T-helper 17 cell (primary cell): Measurements from ENCODE around the gene AQP6. TPM values are rescaled to one million over a fixed set of nuclear protein-coding genes. Genes with fewer than 3 reads are reported as not detected.

Experiments
- ATAC-seq: fragments of 150-1000 bp; cut with Tn5 transposase; 2 replicates; pipeline ENCODE4 v1.10.0; 2021; ENCODE audit warnings: mild to moderate bottlenecking, moderate library complexity
- DNase-seq, 3 donors: peaks; one replicate each; pipeline versions ENCODE4 v3.0.0 to v3.0.0-alpha.2; 2020 to 2021
- H3K9me3 ChIP-seq: one replicate; pipeline ENCODE4 v1.7.0; 2013; ENCODE audit warnings: low read length, mild to moderate bottlenecking; ENCODE audit not compliant: control insufficient read depth, poor library complexity, severe bottlenecking
- H3K27ac Mint-ChIP-seq: one replicate; pipeline ENCODE4 v1.8.0; 2022; ENCODE audit warnings: mild to moderate bottlenecking, moderate library complexity, mixed read lengths
- H3K27me3 Mint-ChIP-seq: one replicate; pipeline ENCODE4 v1.8.0; 2022; ENCODE audit warnings: mixed read lengths
- H3K36me3 Mint-ChIP-seq: one replicate; pipeline ENCODE4 v1.8.0; 2022; ENCODE audit warnings: low read depth, mixed read lengths
- H3K4me1 Mint-ChIP-seq: one replicate; pipeline ENCODE4 v1.8.0; 2022; ENCODE audit warnings: mild to moderate bottlenecking, mixed read lengths
- H3K4me3 Mint-ChIP-seq: one replicate; pipeline ENCODE4 v1.8.0; 2022; ENCODE audit warnings: mild to moderate bottlenecking, moderate library complexity, mixed read lengths
- total RNA-seq, 4 donors: library from RNA in 2 of 4; stranded (reverse) in 2 of 4; gene quantifications; one replicate each; pipeline ENCODE4 v1.2.3 and lab custom pipeline; 2022 to 2026

AQP6 gene
- total RNA-seq, 2 donors from 2014 or later: not detected

DNA sequence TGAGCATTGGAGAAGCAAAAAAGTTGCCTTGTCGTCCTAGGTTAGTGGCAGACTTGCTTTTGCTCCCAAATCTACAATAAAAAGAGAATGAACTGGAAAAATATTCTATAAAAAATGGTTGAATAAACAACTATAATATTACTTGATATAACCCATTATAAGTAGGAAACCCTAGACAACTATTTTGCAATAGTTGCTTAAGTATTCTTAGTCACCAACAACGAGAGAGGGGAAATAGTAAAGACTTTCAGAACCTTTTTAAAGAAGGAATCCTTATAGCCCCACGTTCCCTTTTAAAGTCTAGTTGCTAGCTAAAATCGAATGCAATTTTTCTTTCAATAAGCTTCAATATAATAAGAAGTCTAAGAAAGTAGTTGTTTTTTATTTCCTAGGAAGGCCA is 17.5 kb downstream of the AQP6 start:
- H3K9me3 ChIP-seq: no peaks in the 10 kb centered on the region
- H3K27me3 Mint-ChIP-seq: no peaks in the 10 kb centered on the region
- no peak overlapping the region for H3K4me3 Mint-ChIP-seq
- ATAC-seq (no peak), DNase-seq (no peak)
- peaks cover 9% of the 10 kb centered on the region for H3K36me3 Mint-ChIP-seq
- no peaks in the 10 kb centered on the region for H3K4me1 Mint-ChIP-seq
- no peak overlapping the region for H3K27ac Mint-ChIP-seq

- ATAC-seq (no peak), DNase-seq (no peak)
- H3K27me3 Mint-ChIP-seq: no peaks in the 10 kb centered on the region
- no peaks in the 10 kb centered on the region for H3K9me3 ChIP-seq
- H3K27ac Mint-ChIP-seq: no peak overlapping the region
- no peak overlapping the region for H3K4me3 Mint-ChIP-seq
- no peaks in the 10 kb centered on the region for H3K4me1 Mint-ChIP-seq
- H3K36me3 Mint-ChIP-seq: peaks cover 6% of the 10 kb centered on the region
These were observed 25.7 kb downstream of the AQP6 start for GRCh38 chr12:49998453-49998852.

GRCh38 chr12:50003595-50003994 is 30.8 kb downstream of the AQP6 start:
- DNase-seq (no peak), ATAC-seq (no peak)
- Mint-ChIP-seq H3K27me3 (no peaks in the 10 kb centered on the region), H3K27ac (no peak overlapping the region), H3K4me1 (peaks cover 6% of the 10 kb centered on the region), H3K36me3 (no peaks in the 10 kb centered on the region), H3K4me3 (no peak overlapping the region)
- no peaks in the 10 kb centered on the region for H3K9me3 ChIP-seq

GRCh38 chr12:50004696-50005095 is 31.9 kb downstream of the AQP6 start:
- H3K9me3 ChIP-seq: no peaks in the 10 kb centered on the region
- H3K4me1 Mint-ChIP-seq: peaks cover 9% of the 10 kb centered on the region
- no peak for DNase-seq
- peaks cover 2% of the 10 kb centered on the region for H3K36me3 Mint-ChIP-seq
- no peak for ATAC-seq
- no peak overlapping the region for H3K4me3 Mint-ChIP-seq
- no peak overlapping the region for H3K27ac Mint-ChIP-seq
- no peaks in the 10 kb centered on the region for H3K27me3 Mint-ChIP-seq

DNA sequence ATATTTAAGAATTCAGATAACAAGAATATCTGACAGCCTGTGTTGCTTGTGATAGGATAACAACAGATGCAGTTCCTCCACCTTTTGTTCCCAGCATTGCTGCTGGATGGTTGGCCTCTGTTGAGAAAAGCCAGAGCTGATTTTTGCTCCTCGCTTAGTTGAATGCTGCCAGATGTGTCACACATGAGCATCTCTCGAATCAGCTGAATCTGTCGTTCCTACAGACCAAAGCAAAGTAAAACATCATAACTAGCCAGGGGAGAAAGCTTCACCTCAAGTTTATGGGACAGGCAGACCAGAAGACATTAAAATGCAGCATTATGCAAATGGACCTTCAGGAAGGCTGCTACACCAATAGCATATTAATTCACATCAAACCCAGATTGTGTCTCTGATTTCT is 32.4 kb downstream of the AQP6 start:
- no peaks in the 10 kb centered on the region for H3K9me3 ChIP-seq
- ATAC-seq (no peak), DNase-seq (no peak)
- Mint-ChIP-seq H3K36me3 (peaks cover 3% of the 10 kb centered on the region), H3K4me3 (no peak overlapping the region), H3K27me3 (no peaks in the 10 kb centered on the region), H3K27ac (no peak overlapping the region), H3K4me1 (peaks cover 9% of the 10 kb centered on the region)

DNA sequence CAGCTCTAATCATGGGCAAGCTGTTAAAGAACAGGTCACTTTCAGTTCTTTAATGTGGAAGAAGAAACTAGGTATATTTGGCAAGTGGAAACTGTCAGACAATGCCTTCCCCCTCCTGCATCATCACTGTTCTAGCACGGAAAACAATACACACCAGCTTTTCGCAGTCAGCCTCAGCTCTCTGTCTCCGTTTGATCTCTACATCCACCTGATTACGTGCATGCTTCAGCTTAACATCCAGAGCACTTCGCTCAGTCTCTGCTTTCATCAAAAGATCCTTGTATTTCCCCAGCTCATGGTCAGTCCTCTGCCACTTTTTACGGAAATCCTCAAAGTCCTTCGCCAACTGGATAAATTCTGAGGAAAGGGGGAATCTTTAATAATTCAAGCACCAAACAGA is 33.5 kb downstream of the AQP6 start:
- Mint-ChIP-seq H3K27ac (peak overlapping the region; percentile 21), H3K4me3 (peak overlapping the region; percentile 15)

GRCh38 chr12:50006754-50007442 is 34.2 kb downstream of the AQP6 start:
- H3K9me3 ChIP-seq: no peaks in the 10 kb centered on the region
- Mint-ChIP-seq H3K36me3 (peaks cover 3% of the 10 kb centered on the region), H3K4me3 (peak overlapping the region; percentile 58), H3K4me1 (peaks cover 9% of the 10 kb centered on the region), H3K27ac (peak overlapping the region; percentile 21), H3K27me3 (no peaks in the 10 kb centered on the region)
- no peak for DNase-seq
- no peak for ATAC-seq

More for the DNA sequence above, 33.5 kb downstream of the AQP6 start:
- Mint-ChIP-seq H3K4me1 (peaks cover 9% of the 10 kb centered on the region), H3K27me3 (no peaks in the 10 kb centered on the region), H3K36me3 (peaks cover 3% of the 10 kb centered on the region)
- no peaks in the 10 kb centered on the region for H3K9me3 ChIP-seq
- ATAC-seq (peak; percentile 59), DNase-seq (no peak)

DNA sequence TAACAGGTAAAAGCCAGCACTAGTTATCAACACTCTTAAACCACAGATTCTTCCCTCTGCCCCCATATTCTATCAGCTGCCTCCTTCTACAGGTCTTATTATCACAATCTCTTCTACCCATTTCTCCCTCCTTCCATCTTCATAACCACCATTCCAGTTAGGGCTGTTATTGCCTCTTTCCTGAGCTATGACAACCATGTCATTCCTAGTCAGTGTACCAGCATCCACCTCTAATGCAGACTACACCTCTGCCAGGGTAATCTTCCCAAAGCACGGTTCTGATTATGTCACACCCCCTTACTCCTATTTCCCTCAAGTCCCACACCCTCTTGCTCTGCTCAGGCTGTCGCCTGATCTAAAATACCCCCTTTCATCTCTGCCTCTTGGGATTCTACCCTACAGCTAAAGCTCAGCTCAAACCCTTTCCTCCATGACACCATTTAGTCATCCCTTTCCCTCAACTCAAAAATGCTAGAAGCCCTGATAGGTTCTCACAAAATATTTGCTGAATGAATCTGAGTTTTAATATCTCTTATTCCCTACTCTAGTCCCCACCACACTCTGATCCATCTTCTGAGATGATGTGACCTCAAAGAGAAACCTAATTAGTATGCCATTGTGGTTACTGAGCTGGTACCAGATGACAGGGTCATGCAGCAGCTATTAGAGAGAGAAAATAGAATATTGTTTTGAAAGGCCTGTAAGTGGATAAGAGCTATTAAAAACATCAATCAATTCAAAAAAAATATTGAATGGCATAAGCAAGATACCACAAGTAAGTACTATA is 40.8 kb downstream of the AQP6 start:
- peak overlapping the region; percentile 49 for H3K4me3 Mint-ChIP-seq
- no peak for DNase-seq
- H3K9me3 ChIP-seq: no peaks in the 10 kb centered on the region
- peak; percentile 47 for ATAC-seq
- H3K27ac Mint-ChIP-seq: peak overlapping the region; percentile 53
- H3K36me3 Mint-ChIP-seq: peaks cover 6% of the 10 kb centered on the region
- no peaks in the 10 kb centered on the region for H3K27me3 Mint-ChIP-seq
- peaks cover 17% of the 10 kb centered on the region for H3K4me1 Mint-ChIP-seq

- ATAC-seq (no peak), DNase-seq (no peak)
- H3K4me3 Mint-ChIP-seq: no peak overlapping the region
- H3K27me3 Mint-ChIP-seq: no peaks in the 10 kb centered on the region
- H3K9me3 ChIP-seq: no peaks in the 10 kb centered on the region
- peak overlapping the region; percentile 53 for H3K27ac Mint-ChIP-seq
- H3K4me1 Mint-ChIP-seq: peaks cover 22% of the 10 kb centered on the region
- H3K36me3 Mint-ChIP-seq: peaks cover 6% of the 10 kb centered on the region
These were observed 41.6 kb downstream of the AQP6 start for GRCh38 chr12:50014342-50014741.

- Mint-ChIP-seq H3K27ac (peak overlapping the region; percentile 39), H3K4me1 (peaks cover 21% of the 10 kb centered on the region)
- DNase-seq: no peak
These were observed 44.0 kb downstream of the AQP6 start for GRCh38 chr12:50016501-50017475.

GRCh38 chr12:50017641-50018040 is 44.9 kb downstream of the AQP6 start:
- peaks cover 4% of the 10 kb centered on the region for H3K36me3 Mint-ChIP-seq
- no peaks in the 10 kb centered on the region for H3K9me3 ChIP-seq

More at GRCh38 chr12:50016501-50017475, 44.0 kb downstream of the AQP6 start:
- H3K9me3 ChIP-seq: no peaks in the 10 kb centered on the region
- no peak for ATAC-seq
- Mint-ChIP-seq H3K4me3 (no peak overlapping the region), H3K36me3 (peaks cover 3% of the 10 kb centered on the region), H3K27me3 (no peaks in the 10 kb centered on the region)

GRCh38 chr12:50018154-50018553 is 45.4 kb downstream of the AQP6 start:
- DNase-seq (no peak), ATAC-seq (no peak)
- Mint-ChIP-seq H3K36me3 (peaks cover 7% of the 10 kb centered on the region), H3K27ac (peak overlapping the region; percentile 72), H3K27me3 (no peaks in the 10 kb centered on the region), H3K4me1 (peaks cover 21% of the 10 kb centered on the region), H3K4me3 (no peak overlapping the region)
- no peaks in the 10 kb centered on the region for H3K9me3 ChIP-seq

More at GRCh38 chr12:50017641-50018040, 44.9 kb downstream of the AQP6 start:
- no peaks in the 10 kb centered on the region for H3K27me3 Mint-ChIP-seq
- no peak overlapping the region for H3K4me3 Mint-ChIP-seq
- H3K27ac Mint-ChIP-seq: no peak overlapping the region
- peaks cover 21% of the 10 kb centered on the region for H3K4me1 Mint-ChIP-seq
- ATAC-seq (no peak), DNase-seq (no peak)

GRCh38 chr12:50018968-50019367 is 46.2 kb downstream of the AQP6 start:
- Mint-ChIP-seq H3K27me3 (no peaks in the 10 kb centered on the region), H3K4me1 (peaks cover 14% of the 10 kb centered on the region), H3K4me3 (no peak overlapping the region), H3K36me3 (peaks cover 3% of the 10 kb centered on the region), H3K27ac (peak overlapping the region; percentile 72)
- no peaks in the 10 kb centered on the region for H3K9me3 ChIP-seq
- ATAC-seq: no peak
- DNase-seq: no peak
